Measurements from ENCODE around the gene LRPAP1. TPM values are rescaled to one million over a fixed set of nuclear protein-coding genes. Genes with fewer than 3 reads are reported as not detected.
A peak's percentile ranks its signal among the peaks of the same experiment; 100 is the strongest.
"Not testable (repeated sequence)": the region's sequence is repeated elsewhere in the genome, so short reads cannot be mapped to it uniquely, and the experiment has no call there.

Gene LRPAP1
- total RNA-seq, 1 donor from 2014 or later, result 30.4 TPM

GRCh38 chr4:3562127-3562526 is 29.9 kb upstream of the LRPAP1 start:
- DNase-seq (ENCODE audit: low read depth in 2 of 2), result not testable (repeated sequence)

DNA sequence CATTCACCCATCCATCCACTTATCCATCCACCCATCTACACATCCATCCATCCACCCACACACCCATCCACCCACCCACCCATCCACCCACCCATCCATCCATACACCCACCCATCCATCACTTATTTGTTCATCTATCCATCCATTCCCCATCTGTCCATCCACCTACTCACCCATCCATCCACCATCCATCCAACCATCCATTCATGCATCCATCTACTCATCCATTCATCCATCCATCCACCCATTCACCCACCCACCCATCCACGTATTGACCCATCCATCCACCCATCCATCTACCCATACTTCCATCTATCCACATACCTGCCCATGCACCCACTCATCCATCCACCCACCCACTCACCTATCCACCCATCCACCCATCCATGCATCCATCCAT is 28.2 kb upstream of the LRPAP1 start:
- DNase-seq (ENCODE audit: low read depth in 2 of 2), result not testable (repeated sequence)

DNA sequence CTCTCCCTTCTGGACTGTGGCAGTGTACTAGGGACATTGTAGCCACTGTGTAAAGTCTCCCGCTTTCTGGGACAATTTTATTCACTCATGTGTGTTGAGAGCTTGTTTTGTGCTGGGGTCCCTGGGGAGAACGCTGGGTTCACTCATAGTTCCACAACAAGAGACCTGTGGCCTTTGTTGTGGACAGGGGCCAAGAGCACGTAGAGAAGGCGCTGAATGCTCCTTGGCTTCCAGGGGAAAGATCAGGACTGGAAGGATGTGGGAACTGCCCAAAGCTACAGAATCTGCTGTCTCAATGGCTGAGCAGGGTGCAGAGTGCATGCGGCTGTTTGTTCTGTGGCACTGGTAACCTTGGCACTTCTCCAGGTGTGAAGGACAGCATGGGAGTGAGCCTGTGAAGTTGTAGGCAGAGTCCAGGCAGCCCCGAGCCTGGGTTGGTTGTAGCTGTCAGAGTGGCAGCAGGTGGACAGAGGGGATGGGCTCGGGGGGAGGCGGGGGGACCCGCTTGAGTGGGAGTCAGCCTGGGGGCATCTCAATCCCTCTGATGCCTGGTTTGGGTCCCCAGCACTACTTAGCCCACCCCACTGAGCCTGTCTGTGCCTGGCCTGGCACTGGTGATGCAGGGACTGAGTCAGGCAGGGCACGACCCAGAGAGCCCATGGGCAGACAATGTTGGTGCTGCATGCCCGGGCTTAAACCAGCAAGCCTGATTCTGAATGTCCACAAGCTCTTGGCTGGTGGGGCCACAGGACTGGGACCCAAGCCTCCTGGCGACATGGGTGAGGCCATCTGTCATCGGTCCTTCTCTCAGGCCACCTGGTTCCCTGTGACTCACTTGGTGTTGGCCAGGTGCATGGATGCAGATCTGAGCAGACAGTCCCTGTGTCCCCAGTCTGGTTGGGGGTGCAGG is 27.4 kb upstream of the LRPAP1 start:
- not testable (repeated sequence) for DNase-seq (ENCODE audit: low read depth in 2 of 2)

DNA sequence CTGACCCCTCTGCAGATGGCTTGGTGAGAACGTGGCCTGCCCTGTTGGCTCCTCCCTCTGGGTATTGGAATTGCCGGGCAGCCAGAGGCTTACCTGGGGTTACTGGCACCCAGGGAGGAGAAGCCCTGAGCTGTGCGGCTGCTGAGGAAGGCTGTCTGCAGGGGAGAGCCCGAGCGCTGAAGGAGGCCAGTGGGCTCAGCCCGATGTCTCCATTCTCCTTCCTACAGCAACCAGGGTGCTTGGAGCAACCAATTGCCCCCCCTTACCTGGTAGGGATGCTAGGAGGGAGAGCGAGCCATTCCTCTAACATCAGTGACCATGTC is 26.3 kb upstream of the LRPAP1 start:
- DNase-seq (ENCODE audit: low read depth in 2 of 2), result not testable (repeated sequence)

DNA sequence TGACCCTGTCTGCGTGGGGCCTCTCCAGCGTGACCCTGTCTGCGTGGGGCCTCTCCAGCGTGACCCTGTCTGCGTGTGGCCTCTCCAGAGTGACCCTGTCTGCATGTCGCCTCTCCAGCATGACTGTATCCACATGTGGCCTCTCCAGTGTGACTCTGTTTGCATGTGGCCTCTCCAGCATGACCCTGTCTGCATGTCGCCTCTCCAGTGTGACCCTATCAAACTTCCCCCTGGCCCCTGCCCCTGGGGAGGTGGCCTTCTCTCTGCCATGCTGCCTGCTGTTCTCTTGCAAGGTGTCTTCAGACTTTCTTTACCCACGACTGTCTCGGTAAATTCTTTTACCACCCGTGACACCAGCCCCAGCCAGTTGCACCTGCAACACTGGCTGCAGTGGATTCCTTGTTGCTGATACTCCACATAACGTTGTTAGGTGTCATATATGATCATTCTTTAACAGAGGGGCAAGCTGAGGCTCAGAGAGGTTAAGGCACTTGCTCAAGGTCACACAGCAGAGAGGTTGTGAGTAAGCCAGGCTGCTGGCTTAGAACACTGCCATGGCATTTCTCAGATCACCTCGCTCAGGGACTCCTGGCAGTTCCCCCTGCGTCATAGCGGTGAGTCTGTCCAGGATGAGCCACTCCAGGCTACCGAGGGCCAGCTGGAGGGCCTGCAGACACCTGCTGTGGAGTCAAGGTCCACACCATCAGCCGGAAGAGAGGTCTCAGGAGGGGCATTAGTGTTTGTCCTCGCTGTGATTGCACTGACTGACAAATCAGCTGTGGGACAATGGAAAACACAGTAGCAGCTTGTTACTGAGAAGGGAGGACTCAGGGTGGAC is 25.7 kb upstream of the LRPAP1 start:
- DNase-seq (ENCODE audit: low read depth in 2 of 2), result not testable (repeated sequence)

DNA sequence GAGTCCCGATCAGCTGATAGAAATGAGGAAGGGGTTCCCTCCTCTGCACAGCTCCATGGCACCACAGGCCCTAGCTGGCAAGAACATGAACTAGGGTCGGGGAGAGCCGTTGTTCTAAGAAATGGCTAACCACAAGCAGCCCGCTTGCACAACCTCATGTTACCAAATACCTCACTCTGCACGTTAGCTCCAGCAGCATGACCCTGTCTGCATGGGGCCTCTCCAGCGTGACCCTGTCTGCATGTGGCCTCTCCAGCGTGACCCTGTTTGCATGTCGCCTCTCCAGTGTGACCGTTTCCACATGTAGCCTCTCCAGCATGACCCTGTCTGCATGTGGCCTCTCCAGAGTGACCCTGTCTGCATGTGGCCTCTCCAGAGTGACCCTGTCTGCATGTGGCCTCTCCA is 24.9 kb upstream of the LRPAP1 start:
- DNase-seq (ENCODE audit: low read depth in 2 of 2), result not testable (repeated sequence)

GRCh38 chr4:3556244-3556867 is 24.1 kb upstream of the LRPAP1 start:
- DNase-seq (ENCODE audit: low read depth in 2 of 2), result not testable (repeated sequence)

- DNase-seq (ENCODE audit: low read depth in 2 of 2), result not testable (repeated sequence)
Observed at GRCh38 chr4:3555459-3556070, 23.3 kb upstream of the LRPAP1 start.

- DNase-seq (ENCODE audit: low read depth in 2 of 2), result not testable (repeated sequence)
Observed at GRCh38 chr4:3551366-3551765, 19.1 kb upstream of the LRPAP1 start.

DNA sequence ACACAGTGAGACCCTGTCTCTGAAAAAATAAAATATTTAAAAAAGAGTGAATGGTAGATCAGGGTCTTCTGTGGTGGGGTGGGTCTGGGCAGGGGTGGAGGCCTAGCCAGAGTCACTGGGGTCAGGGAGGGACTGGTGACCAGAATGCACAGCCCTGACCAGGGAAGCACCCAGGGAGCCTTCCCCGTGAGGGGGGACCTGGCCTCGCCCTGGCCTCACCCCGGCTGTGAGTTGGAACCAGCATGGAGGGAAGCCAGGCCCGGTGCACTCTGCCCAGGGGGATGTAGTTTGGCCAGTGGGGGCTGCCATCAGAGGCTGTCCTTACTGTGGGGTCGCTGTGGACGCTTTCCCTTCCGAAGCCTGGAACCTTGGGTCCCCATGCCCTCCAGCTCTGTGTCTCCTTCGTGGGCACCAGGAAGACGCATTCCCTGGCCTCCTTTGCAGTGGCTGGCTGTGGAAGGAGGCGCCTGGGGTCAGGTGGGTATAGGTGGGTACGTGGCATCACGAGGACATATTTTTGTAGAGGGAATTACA is 18.6 kb upstream of the LRPAP1 start:
- not testable (repeated sequence) for DNase-seq (ENCODE audit: low read depth in 2 of 2)

- DNase-seq (ENCODE audit: low read depth in 2 of 2), result not testable (repeated sequence)
Observed at GRCh38 chr4:3550041-3550440, 17.8 kb upstream of the LRPAP1 start.

DNA sequence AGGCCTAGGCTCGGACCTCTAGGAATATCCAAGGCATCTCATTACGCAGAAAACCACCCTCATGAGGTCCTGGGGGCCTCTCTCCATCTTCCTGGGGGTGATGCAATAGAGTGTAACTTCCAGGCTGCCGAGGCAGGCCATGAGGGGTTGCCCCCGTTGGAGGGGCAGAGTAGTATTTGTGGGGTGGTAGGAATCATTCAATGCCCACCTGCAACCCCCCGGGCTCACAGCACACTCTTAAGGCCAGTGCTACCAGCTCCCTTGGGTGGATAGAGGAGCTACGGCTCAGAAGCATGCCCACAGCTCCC is 17.4 kb upstream of the LRPAP1 start:
- DNase-seq (ENCODE audit: low read depth in 2 of 2), result not testable (repeated sequence)

DNA sequence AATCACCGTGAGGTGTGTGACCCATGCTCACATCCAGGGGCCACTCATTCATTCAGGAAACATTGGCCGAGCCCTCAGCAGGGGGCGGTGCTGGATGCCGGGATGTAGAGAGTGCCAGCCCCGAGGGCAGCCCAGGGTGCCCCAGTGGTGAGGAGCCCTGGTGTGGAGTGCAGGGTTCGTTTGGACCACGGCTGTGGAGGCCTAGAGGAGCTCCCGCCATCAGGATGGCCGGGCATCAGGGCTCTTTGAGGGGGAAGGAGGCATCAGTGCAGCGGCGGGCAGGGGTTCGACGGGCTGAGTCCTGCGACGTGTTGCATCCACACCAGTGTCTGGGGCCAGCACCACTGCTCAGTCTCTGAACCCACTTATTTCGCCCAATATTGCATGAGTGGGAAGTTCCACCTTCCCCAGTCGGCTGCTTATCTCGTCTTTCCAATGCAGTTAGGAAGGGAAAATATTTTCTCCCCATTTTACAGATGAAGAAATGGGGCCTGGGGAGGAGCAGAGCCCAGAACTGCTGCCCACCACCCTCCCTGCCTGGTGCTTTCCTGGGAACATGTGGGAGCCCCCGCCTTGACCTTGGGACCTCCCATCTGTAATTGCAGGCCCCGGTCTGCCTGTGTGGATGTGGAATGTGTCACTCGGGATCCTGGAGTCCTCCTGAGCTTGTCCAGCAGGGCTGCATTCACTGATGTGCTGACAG is 16.9 kb upstream of the LRPAP1 start:
- not testable (repeated sequence) for DNase-seq (ENCODE audit: low read depth in 2 of 2)

DNA sequence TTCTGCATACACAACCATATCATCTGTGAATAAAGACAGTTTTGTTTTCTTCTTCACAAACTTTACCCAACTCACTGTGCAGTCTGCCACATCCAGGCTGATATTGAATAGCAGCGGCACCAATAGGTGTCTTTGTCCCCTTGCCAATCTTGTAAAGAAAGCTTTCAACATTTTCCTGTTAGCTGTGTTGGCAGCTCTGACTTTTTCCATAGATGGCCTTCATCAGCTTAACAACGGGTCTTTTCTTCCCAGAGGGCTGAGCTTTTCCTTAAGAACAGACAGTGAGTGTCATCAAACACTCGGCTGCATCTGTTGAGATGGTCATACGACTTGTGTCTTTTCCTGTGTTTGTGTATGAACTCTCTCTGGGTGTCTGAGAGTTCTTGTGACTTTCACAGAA is 14.5 kb upstream of the LRPAP1 start:
- not testable (repeated sequence) for DNase-seq (ENCODE audit: low read depth in 2 of 2)

GRCh38 chr4:3545351-3545750 is 13.1 kb upstream of the LRPAP1 start:
- DNase-seq (ENCODE audit: low read depth in 2 of 2), result not testable (repeated sequence)

- peak; percentile 45 to 58 for DNase-seq (ENCODE audit: low read depth in 2 of 2)
Observed at GRCh38 chr4:3544259-3545025, 12.2 kb upstream of the LRPAP1 start.

DNA sequence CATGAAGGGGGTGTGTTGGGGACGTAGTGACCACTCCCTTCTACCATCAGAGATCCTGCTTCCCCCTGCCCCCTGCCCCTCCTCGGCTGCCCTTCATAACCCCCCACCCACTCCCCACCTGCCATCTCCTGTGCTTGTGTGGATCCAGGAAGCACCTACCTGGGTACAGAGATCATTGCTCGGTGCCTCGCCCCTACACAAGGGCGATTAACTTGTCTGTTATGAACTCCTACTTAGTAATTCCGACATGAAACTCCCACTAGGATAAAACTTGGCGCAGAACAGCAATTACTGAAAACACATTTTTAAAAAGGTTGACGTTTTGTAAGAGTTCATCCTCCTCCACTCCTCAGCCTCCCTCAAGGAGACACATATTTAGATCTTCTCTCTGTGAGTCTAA is 11.2 kb upstream of the LRPAP1 start:
- not testable (repeated sequence) for DNase-seq (ENCODE audit: low read depth in 2 of 2)

DNA sequence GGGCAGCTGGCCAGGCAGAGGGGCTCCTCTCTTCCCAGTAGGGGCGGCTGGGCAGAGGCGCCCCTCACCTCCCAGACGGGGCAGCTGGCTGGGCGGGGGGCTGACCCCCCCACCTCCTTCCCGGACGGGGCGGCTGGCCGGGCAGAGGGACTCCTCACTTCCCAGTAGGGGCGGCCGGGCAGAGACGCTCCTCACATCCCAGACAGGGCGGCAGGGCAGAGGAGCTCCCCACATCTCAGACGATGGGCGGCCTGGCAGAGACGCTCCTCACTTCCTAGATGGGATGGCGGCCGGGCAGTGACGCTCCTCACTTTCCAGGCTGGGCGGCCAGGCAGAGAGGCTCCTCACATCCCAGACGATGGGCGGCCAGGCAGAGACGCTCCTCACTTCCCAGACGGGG is 6.7 kb upstream of the LRPAP1 start:
- DNase-seq (ENCODE audit: low read depth in 2 of 2), result not testable (repeated sequence)

GRCh38 chr4:3535812-3536211 is 3.6 kb upstream of the LRPAP1 start:
- not testable (repeated sequence) for DNase-seq (ENCODE audit: low read depth in 2 of 2)

DNA sequence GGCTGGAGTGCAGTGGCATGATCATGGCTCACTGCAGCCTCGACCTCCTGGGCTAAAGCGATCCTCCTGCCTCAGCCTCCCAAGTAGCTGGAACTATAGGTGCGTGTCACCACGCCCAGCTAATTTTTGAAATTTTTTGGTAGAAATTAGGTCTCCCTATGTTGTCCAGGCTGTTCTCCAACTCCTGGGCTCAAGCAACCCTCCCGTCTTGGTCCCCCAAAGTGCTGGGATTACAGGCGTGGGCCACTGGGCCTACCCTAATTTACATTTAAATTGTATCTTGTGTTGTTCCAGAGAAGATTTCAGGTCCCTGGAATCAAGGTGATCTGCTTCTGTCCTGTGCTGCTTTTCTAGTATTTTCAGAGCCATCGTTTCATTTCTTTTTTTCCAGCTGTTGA is 1.2 kb upstream of the LRPAP1 start:
- no peak for DNase-seq (ENCODE audit: low read depth in 2 of 2)

Measured in dermis microvascular lymphatic vessel endothelial cell (primary cell).